SK-N-MC (cell line): ENCODE data around the gene ARID5B.
"Not testable (repeated sequence)": the region's sequence is repeated elsewhere in the genome, so short reads cannot be mapped to it uniquely, and the experiment has no call there.

Source experiments
- FOXP2 ChIP-seq: optimal IDR thresholded peaks from 2 replicates; pipeline ENCODE3; 2011; ENCODE audit warnings: mild to moderate bottlenecking, moderate library complexity; ENCODE audit not compliant: insufficient read depth; ENCODE audit errors: extremely low read length, control extremely low read depth
- POLR2AphosphoS5 ChIP-seq: IDR thresholded peaks from 2 replicates; pipeline ENCODE4 v1.6.1; 2012; ENCODE audit warnings: mild to moderate bottlenecking, low read depth, low read length, borderline replicate concordance

DNA sequence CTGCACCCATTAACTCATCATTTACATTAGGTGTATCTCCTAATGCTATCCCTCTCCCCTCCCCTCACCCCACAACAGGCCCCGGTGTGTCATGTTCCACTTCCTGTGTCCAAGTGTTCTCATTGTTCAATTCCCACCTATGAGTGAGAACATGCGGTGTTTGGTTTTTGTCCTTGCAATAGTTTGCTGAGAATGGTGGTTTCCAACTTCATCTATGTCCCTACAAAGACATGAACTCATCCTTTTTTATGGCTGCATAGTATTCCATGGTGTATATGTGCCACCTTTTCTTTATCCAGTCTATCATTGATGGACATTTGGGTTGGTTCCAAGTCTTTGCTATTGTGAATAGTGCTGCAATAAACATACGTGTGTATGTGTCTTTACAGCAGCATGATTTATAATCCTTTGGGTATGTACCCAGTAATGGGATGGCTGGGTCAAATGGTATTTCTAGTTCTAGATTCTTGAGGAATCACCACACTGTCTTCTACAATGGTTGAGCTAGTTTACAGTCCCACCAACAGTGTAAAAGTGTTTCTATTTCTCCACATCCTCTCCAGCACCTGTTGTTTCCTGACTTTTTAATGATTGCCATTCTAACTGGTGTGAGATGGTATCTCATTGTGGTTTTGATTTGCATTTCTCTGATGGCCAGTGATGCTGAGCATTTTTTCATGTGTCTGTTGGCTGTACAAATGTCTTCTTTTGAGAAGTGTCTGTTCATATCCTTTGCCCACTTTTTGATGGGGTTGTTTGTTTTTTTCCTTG, 75.6 kb downstream of the ARID5B start:
- TF ChIP-seq POLR2AphosphoS5, FOXP2: not testable (repeated sequence)
